GM23248 (cell line): ENCODE measurements around the gene SERPINB1.

Source experiments
- EZH2 ChIP-seq: fragments of 200-600 bp; sonication (generic); IDR thresholded peaks from 2 replicates; pipeline ENCODE4 v1.6.1; 2018; ENCODE audit warnings: antibody characterized with exemption, mild to moderate bottlenecking; ENCODE audit not compliant: insufficient read depth, poor library complexity, severe bottlenecking
- EZH2phosphoT487 ChIP-seq: fragments of 200-600 bp; sonication (generic); IDR thresholded peaks from 2 replicates; pipeline ENCODE4 v1.6.1; 2018; ENCODE audit warnings: antibody characterized with exemption, moderate library complexity, mild to moderate bottlenecking, low read depth; ENCODE audit not compliant: insufficient read depth

- no peak for TF ChIP-seq EZH2phosphoT487
- TF ChIP-seq EZH2, result no peak
These were observed 41.6 kb downstream of the SERPINB1 start for GRCh38 chr6:2799936-2800527.
